Activated T-cell treated with anti-CD3 and anti-CD28 coated beads, Interleukin-2, amount 50 U/mL, for 48 hours (primary cell): ENCODE measurements around the gene SLC2A2.

ENCODE experiments used
- DNase-seq, 2 experiments: peaks; one replicate each; pipeline ENCODE4 v3.0.0-alpha.2; 2020

Gene SLC2A2

GRCh38 chr3:171028025-171028778, 1.7 kb upstream of the SLC2A2 start:
- DNase-seq = peak; percentile 76 to 79

- DNase-seq = no peak
Observed at GRCh38 chr3:171023566-171023965, 3.0 kb downstream of the SLC2A2 start.

GRCh38 chr3:171021377-171021776, 5.1 kb downstream of the SLC2A2 start:
- DNase-seq = no peak

DNA sequence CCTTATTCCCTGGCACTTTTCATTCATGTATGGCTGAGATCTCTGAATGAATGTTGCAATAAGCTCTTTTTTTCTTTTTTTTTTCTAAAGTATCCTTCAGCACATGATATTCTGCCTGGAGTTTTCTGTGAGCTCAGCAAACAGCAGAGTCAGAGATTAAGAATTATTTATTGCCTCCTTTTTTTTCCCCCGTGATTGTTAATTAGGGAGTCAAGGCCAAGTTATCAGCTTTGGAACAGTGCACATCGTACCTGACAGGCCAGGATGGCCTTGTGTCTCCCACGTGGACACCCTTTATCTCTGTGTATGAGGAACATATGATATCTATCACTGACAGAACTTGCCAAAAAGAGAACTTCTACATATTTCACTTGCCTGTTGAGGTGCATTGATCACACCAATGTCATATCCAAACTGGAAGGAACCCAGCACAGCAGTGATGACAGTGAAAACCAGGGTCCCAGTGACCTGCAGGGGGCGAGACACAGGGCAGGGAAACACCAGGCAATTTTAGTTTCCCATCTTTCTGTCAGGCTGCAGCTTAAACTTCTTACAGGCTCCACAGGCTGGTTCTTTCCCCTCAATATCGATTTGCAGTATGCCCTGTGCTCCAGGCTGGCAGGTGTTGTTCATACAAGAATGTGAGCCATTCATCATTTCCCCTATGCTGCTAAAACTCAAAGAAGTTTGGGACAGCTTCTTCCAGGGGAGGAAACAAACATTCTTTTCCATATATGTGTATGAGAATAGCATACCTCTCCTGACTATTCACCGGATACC, 8.2 kb downstream of the SLC2A2 start:
- no peak for DNase-seq

GRCh38 chr3:171013822-171014748, 12.4 kb downstream of the SLC2A2 start:
- no peak for DNase-seq

DNA sequence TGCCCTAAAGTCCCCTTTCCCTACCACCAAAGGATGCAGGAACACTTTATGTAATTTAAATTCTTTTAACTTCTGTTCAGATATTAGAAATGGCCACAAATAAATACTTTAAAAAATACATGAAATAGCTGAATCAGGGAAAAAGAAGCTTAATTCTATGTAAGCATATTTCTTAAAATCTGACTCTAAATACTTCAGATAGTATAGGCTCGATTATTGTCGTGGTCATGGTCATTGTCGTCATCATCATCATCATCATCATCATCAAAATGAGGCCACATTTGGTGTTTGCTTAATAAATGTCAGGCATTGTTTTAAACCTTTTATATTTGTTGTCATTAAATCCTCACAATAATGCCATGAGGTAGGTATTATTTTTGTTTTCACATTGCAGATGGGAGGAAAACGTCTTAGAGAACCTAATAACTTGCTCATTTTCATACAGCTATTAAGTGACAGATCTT, 14.6 kb downstream of the SLC2A2 start:
- no peak for DNase-seq

DNA sequence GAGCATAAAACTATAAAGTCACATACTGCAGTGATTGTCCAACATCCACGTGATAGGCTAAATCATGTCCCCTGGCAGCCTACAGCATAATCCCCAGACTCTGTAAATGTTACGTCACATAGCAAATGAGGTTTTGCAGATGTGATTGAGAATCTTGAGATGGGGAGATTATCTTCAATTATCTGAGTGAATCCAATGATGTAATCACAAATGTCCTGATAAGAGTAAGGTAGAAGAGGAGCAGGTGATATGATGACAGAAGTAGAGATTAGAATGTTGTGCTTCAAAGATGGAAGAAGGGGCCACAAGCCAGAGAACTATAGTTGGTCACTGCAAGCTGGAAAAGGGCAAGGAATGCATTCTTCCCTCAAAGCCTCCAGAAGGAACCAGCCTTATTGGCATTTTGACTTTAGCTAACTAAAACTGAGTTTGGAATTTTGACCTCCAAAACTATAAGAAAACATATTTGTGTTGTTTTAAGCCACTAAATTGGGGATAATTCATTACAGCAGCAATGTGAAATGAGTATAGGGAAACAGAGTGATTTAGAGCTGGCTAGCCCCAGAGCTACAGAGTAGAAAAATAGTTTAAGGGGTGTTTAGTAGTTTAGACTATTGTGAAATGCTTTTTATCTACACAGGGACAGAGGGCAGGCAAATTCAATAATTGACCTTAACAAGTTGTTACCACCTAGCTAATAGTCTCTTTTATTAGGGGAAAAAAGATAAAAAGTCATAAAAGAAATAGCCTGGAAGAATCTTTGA, 15.2 kb downstream of the SLC2A2 start:
- no peak for DNase-seq

DNA sequence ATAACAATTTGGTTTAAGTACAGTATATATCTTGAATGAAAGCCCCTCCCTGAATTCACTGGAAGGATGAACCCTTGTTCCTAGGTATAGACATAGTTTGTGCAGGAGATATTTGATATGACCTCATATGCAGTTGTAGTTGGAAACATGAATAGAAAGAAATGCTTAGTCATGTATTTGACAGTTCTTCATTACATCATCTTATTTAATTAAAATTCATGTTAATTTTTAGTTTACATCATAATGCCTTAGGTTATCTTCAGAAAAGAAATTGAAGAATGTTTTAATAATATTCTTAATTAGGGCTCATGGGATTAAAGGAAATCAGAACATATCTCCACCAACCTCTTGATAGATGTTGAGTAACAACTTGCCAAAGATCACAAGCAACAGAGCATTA, 19.2 kb downstream of the SLC2A2 start:
- no peak for DNase-seq

- no peak for DNase-seq
Observed at GRCh38 chr3:171005648-171006047, 20.9 kb downstream of the SLC2A2 start.

DNA sequence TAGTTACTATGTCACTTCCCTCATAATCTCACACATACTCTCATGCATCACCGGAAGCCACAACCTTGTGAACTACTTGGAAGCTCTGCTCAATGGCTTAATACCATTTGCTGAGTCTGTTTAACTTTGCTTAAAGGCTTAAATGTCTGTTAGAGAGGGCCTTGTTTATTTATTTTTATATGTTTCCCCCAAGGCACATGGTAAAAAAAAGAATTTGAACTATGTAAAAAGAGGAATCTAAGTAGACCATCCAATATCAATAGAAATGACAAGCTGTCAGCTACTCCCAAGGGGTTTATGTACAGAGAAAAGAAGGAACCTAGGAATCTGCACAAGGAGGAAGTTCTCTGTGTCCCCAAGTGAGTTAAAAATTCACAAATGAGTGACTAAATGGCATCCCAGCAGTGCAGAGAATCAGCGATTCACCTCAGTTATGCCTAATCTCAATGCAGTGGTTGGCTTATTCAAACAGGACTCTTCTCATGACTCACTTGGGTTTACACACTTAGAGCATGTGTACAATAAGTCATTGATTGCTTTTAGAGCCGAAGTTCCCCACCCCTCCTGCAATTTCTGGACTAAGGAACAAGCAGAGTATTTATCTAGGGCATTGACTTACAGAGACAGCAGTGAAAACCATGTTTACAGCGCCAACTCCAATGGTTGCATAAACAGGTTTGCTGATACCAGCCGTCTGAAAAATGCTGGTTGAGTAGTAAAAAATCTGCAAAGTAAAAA, 24.4 kb downstream of the SLC2A2 start:
- DNase-seq = no peak

GRCh38 chr3:171001250-171001893, 25.1 kb downstream of the SLC2A2 start:
- no peak for DNase-seq

DNA sequence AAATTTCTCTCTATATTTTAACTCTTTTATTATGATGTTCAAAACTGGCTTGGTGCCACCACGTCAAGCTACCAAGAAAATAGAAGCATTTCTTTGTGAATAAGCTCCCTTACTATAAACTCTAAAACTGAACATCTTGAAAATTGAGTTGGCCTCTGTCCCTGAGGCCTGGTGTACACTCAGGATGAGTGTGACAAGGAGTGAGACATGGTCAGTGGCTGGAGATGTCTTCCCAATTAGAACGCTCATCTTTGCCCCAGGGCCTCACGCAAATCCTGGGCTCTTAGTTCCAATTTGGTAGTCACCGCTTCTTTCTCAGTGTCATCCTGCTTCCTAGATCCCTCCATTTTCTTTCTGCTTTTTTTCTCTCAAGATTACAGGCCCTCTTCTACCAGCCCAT, 26.2 kb downstream of the SLC2A2 start:
- no peak for DNase-seq

- DNase-seq = no peak
Observed at GRCh38 chr3:170999737-171000242, 26.7 kb downstream of the SLC2A2 start.

GRCh38 chr3:170997961-170998913, 28.3 kb downstream of the SLC2A2 start:
- no peak for DNase-seq

DNA sequence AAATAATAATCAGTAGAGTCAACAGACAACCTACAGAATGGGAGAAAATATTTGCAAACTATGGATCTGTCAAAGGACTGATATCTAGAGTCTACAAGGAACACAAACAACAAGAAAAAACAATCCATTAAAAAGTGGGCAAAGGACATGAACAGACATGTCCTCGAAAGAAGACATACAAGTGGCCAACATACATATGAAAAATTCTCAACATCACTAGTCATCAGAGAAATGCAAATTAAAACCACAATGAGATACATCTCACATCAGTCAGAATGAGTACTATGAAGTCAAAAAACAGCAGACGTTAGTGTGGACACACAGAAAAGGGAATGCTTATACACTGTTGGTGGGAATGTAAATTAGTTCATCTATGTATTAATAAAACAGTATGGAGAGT, 33.7 kb downstream of the SLC2A2 start:
- DNase-seq = no peak

DNA sequence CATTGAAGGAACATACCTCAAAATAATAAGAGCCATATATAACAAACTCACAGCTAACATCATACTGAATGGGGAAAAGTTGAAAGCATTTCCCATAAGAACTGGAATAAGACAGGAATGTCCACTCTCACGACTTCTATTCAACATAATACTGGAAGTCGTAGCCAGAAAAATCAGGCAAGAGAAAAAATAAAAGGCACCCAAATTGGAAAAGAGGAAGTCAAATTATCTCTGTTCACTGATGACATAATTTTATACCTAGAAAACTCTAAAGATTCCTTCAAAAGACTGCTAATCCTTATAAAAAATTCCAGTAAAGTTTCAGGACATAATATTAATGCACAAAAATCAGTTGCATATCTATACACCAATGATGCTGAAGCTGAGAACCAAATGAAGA, 34.9 kb downstream of the SLC2A2 start:
- DNase-seq = no peak

DNA sequence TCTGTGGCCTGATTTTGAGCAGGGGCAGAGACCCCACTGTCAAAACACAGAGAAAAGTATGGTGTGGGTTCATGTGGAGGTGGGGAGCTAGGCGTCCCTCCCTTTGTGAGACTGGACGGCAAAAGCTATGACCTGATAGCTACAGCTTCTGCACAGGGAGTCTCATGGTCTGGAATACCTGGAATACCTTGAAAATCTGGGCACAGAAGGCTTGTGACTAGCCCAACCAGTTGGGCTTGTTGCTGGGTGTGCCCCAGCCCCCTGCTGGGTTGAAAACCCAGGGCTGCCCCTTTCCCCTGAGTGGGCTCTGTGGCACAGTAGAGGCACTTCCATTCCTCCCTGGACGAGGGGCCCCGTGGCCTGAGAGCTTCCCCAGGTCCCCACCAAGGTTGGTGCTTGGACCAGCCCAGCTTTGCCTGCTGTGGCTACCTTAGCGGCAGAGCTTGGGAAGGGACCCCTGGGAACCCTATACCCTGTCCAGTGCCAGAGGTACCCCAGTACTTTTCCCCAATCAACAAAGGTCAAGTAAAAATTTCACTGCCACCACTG, 37.3 kb downstream of the SLC2A2 start:
- DNase-seq = no peak

DNA sequence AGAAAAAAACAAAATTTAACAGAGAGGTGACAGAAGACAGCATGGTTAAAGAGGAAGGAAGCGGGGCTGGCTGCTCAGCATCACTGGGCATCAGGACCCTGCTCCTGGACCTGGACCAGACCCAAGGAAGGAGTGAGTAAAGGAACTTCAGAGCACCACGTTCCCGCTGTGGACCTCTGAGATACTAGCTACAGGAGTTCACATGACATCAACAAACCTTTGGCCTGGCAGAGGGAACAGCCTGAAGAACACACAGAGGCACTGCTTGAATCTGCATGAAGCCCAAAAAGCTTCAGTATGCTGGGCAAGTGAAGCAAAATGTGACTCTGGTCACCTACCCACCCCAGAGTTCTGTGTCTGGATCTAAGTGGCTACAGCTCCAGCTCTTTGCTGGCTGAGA, 38.1 kb downstream of the SLC2A2 start:
- no peak for DNase-seq

- no peak for DNase-seq
Observed at GRCh38 chr3:170985304-170985703, 41.2 kb downstream of the SLC2A2 start.
